ENCODE results near the gene SDK2. TPM values are rescaled to one million over a fixed set of nuclear protein-coding genes. Genes with fewer than 3 reads are reported as not detected.

The SDK2 gene
- total RNA-seq, 1 experiment from 2014 or later = not detected

- DNase-seq (ENCODE audit: low read depth) = no peak
Measured at GRCh38 chr17:73589363-73589980, 54.8 kb downstream of the SDK2 start.

- DNase-seq (ENCODE audit: low read depth) = no peak
Measured at GRCh38 chr17:73588891-73589290, 55.4 kb downstream of the SDK2 start.

GRCh38 chr17:73588301-73588846, 55.9 kb downstream of the SDK2 start:
- no peak for DNase-seq (ENCODE audit: low read depth)

GRCh38 chr17:73586921-73587602, 57.2 kb downstream of the SDK2 start:
- no peak for DNase-seq (ENCODE audit: low read depth)

- no peak for DNase-seq (ENCODE audit: low read depth)
Measured at GRCh38 chr17:73586275-73586832, 57.9 kb downstream of the SDK2 start.

- DNase-seq (ENCODE audit: low read depth) = no peak
Measured at GRCh38 chr17:73585583-73585982, 58.7 kb downstream of the SDK2 start.

- DNase-seq (ENCODE audit: low read depth) = no peak
Measured at GRCh38 chr17:73584987-73585386, 59.3 kb downstream of the SDK2 start.

GRCh38 chr17:73584049-73584448, 60.2 kb downstream of the SDK2 start:
- DNase-seq (ENCODE audit: low read depth) = no peak

GRCh38 chr17:73582821-73583220, 61.4 kb downstream of the SDK2 start:
- no peak for DNase-seq (ENCODE audit: low read depth)

- DNase-seq (ENCODE audit: low read depth) = no peak
Measured at GRCh38 chr17:73582359-73582758, 61.9 kb downstream of the SDK2 start.

GRCh38 chr17:73581379-73581778, 62.9 kb downstream of the SDK2 start:
- no peak for DNase-seq (ENCODE audit: low read depth)

- no peak for DNase-seq (ENCODE audit: low read depth)
Measured at GRCh38 chr17:73580073-73580710, 64.1 kb downstream of the SDK2 start.

GRCh38 chr17:73576556-73577098, 67.6 kb downstream of the SDK2 start:
- no peak for DNase-seq (ENCODE audit: low read depth)

GRCh38 chr17:73575470-73576221, 68.6 kb downstream of the SDK2 start:
- no peak for DNase-seq (ENCODE audit: low read depth)

- no peak for DNase-seq (ENCODE audit: low read depth)
Measured at GRCh38 chr17:73571511-73572130, 72.6 kb downstream of the SDK2 start.

- no peak for DNase-seq (ENCODE audit: low read depth)
Measured at GRCh38 chr17:73569762-73570319, 74.4 kb downstream of the SDK2 start.

GRCh38 chr17:73568934-73569333, 75.3 kb downstream of the SDK2 start:
- DNase-seq (ENCODE audit: low read depth) = no peak

GRCh38 chr17:73566905-73567782, 77.1 kb downstream of the SDK2 start:
- no peak for DNase-seq (ENCODE audit: low read depth)

- no peak for DNase-seq (ENCODE audit: low read depth)
Measured at GRCh38 chr17:73564843-73565242, 79.4 kb downstream of the SDK2 start.

GRCh38 chr17:73562896-73563295, 81.3 kb downstream of the SDK2 start:
- DNase-seq (ENCODE audit: low read depth) = no peak

Measured in LHCN-M2 (cell line).